ENCODE data around the gene ZFTA.
A peak's percentile ranks its signal among the peaks of the same experiment; 100 is the strongest.

Gene ZFTA

GRCh38 chr11:63749624-63750023 is 19.0 kb downstream of the ZFTA start:
- no peak for DNase-seq (ENCODE audit: extremely low read depth, insufficient read length)
- H3K27me3 ChIP-seq (replicated peaks; ENCODE audit: control insufficient read depth, insufficient read depth, low read length): no peaks in the 10 kb centered on the region
- no peak for TF ChIP-seq CTCF (IDR thresholded peaks at IDR 0.05; ENCODE audit: insufficient read depth, low read length, poor library complexity, severe bottlenecking)
- H3K4me3 ChIP-seq (replicated peaks; ENCODE audit: low read depth, low read length): no peak overlapping the region
- peaks cover 2% of the 10 kb centered on the region; the same call in 1 of the 2 replicates for H3K36me3 ChIP-seq (ENCODE audit: control insufficient read depth, insufficient read depth, low read length)

GRCh38 chr11:63747011-63747410 is 21.6 kb downstream of the ZFTA start:
- peaks cover 2% of the 10 kb centered on the region; the same call in 1 of the 2 replicates for H3K36me3 ChIP-seq (ENCODE audit: control insufficient read depth, insufficient read depth, low read length)
- no peak overlapping the region for H3K4me3 ChIP-seq (replicated peaks; ENCODE audit: low read depth, low read length)
- TF ChIP-seq CTCF (IDR thresholded peaks at IDR 0.05; ENCODE audit: insufficient read depth, low read length, poor library complexity, severe bottlenecking): no peak
- DNase-seq (ENCODE audit: extremely low read depth, insufficient read length): no peak
- no peaks in the 10 kb centered on the region for H3K27me3 ChIP-seq (replicated peaks; ENCODE audit: control insufficient read depth, insufficient read depth, low read length)

GRCh38 chr11:63745304-63746170 is 23.0 kb downstream of the ZFTA start:
- Histone ChIP-seq H3K36me3 (ENCODE audit: control insufficient read depth, insufficient read depth, low read length) (no peaks in the 10 kb centered on the region), H3K27me3 (replicated peaks; ENCODE audit: control insufficient read depth, insufficient read depth, low read length) (no peaks in the 10 kb centered on the region), H3K4me3 (replicated peaks; ENCODE audit: low read depth, low read length) (no peak overlapping the region)
- DNase-seq (ENCODE audit: extremely low read depth, insufficient read length): no peak
- TF ChIP-seq CTCF (IDR thresholded peaks at IDR 0.05; ENCODE audit: insufficient read depth, low read length, poor library complexity, severe bottlenecking): peak; percentile 26

GRCh38 chr11:63738720-63739360 is 29.7 kb downstream of the ZFTA start:
- peak; percentile 94 for TF ChIP-seq CTCF (IDR thresholded peaks at IDR 0.05; ENCODE audit: insufficient read depth, low read length, poor library complexity, severe bottlenecking)
- H3K4me3 ChIP-seq (replicated peaks; ENCODE audit: low read depth, low read length): no peak overlapping the region
- no peak for DNase-seq (ENCODE audit: extremely low read depth, insufficient read length)
- H3K27me3 ChIP-seq (replicated peaks; ENCODE audit: control insufficient read depth, insufficient read depth, low read length): no peaks in the 10 kb centered on the region
- no peaks in the 10 kb centered on the region for H3K36me3 ChIP-seq (ENCODE audit: control insufficient read depth, insufficient read depth, low read length)

GRCh38 chr11:63737718-63738117 is 30.9 kb downstream of the ZFTA start:
- no peak for DNase-seq (ENCODE audit: extremely low read depth, insufficient read length)
- TF ChIP-seq CTCF (IDR thresholded peaks at IDR 0.05; ENCODE audit: insufficient read depth, low read length, poor library complexity, severe bottlenecking): no peak
- no peaks in the 10 kb centered on the region for H3K27me3 ChIP-seq (replicated peaks; ENCODE audit: control insufficient read depth, insufficient read depth, low read length)
- H3K4me3 ChIP-seq (replicated peaks; ENCODE audit: low read depth, low read length): no peak overlapping the region
- no peaks in the 10 kb centered on the region for H3K36me3 ChIP-seq (ENCODE audit: control insufficient read depth, insufficient read depth, low read length)

Data from GM06990 (cell line).